A549 (cell line): ENCODE measurements around the gene KREMEN1.

ENCODE experiments used
- CBX2 ChIP-seq: fragments of 200-600 bp; sonication (generic); IDR thresholded peaks from 2 replicates; pipeline ENCODE4 v1.6.1; 2016; ENCODE audit warnings: low read depth, mild to moderate bottlenecking, borderline replicate concordance
- CEBPB ChIP-seq, 2 experiments: fragments of >200 bp in 1 of 2; sonication (Bioruptor Twin) in 1 of 2; formaldehyde crosslinking in 1 of 2; IDR thresholded peaks; 2 replicates each; pipeline ENCODE4 v1.6.1; 2012 to 2016
- CHD2 ChIP-seq: fragments of 150-350 bp; IDR thresholded peaks from 2 replicates; pipeline ENCODE4 v1.6.1; 2014; ENCODE audit warnings: low read length; ENCODE audit not compliant: partially characterized antibody
- CTCF ChIP-seq: fragments of >200 bp; sonication (Bioruptor Twin); formaldehyde crosslinking; IDR thresholded peaks from 3 replicates; pipeline ENCODE4 v1.5.1; 2016
- EP300 ChIP-seq, 2 experiments: fragments of >200 bp; sonication (Bioruptor Twin); formaldehyde crosslinking; IDR thresholded peaks; 2 replicates in 1 of 2; 3 replicates in 1 of 2; pipeline ENCODE4 v1.6.1; 2016 to 2017
- HMGXB4 ChIP-seq: fragments of 250-450 bp; sonication (Bioruptor Pico); IDR thresholded peaks from 2 replicates; pipeline ENCODE4 v1.5.0; 2021; ENCODE audit warnings: mild to moderate bottlenecking, moderate library complexity, borderline replicate concordance
- KDM1A ChIP-seq: fragments of 200-600 bp; sonication (generic); IDR thresholded peaks from 2 replicates; pipeline ENCODE4 v1.6.1; 2016; ENCODE audit warnings: low read depth, mild to moderate bottlenecking
- MYC ChIP-seq: IDR thresholded peaks from 2 replicates; pipeline ENCODE4 v1.6.1; 2012; ENCODE audit warnings: mild to moderate bottlenecking, inconsistent platforms, low read length, improper control_type of control experiment, borderline replicate concordance
- POLR2A ChIP-seq: IDR thresholded peaks from 2 replicates; pipeline ENCODE4 v1.6.1; 2012; ENCODE audit warnings: mild to moderate bottlenecking, low read length
- SMC3 ChIP-seq: fragments of >200 bp; sonication (Bioruptor Twin); formaldehyde crosslinking; IDR thresholded peaks from 3 replicates; pipeline ENCODE4 v1.6.1; 2018; ENCODE audit warnings: inconsistent platforms
- ZSCAN20 ChIP-seq: fragments of 250-450 bp; sonication (Bioruptor Pico); IDR thresholded peaks from 2 replicates; pipeline ENCODE4 v1.8.0; 2022; ENCODE audit warnings: mild to moderate bottlenecking, moderate library complexity

GRCh38 chr22:29112681-29113080, 39.8 kb downstream of the KREMEN1 start:
- TF ChIP-seq POLR2A (no peak), SMC3 (no peak), CBX2 (no peak), MYC (no peak), CEBPB (IDR thresholded peaks at IDR 0.05) (no peak), EP300 (IDR thresholded peaks at IDR 0.05) (no peak), CTCF (no peak), KDM1A (no peak), ZSCAN20 (CRISPR knock-in tag) (no peak), CHD2 (no peak), HMGXB4 (CRISPR knock-in tag) (no peak)
